Activated CD4-positive, alpha-beta T cell treated with anti-CD3 and anti-CD28 coated beads for 4 hours (primary cell): ENCODE data around the gene RIIAD1.
A peak's percentile ranks its signal among the peaks of the same experiment; 100 is the strongest.
"Not testable (repeated sequence)": the region's sequence is repeated elsewhere in the genome, so short reads cannot be mapped to it uniquely, and the experiment has no call there.

Source experiments
- DNase-seq, 2 donors: peaks; one replicate each; pipeline ENCODE4 v3.0.0-alpha.2; 2020

RIIAD1 gene

DNA sequence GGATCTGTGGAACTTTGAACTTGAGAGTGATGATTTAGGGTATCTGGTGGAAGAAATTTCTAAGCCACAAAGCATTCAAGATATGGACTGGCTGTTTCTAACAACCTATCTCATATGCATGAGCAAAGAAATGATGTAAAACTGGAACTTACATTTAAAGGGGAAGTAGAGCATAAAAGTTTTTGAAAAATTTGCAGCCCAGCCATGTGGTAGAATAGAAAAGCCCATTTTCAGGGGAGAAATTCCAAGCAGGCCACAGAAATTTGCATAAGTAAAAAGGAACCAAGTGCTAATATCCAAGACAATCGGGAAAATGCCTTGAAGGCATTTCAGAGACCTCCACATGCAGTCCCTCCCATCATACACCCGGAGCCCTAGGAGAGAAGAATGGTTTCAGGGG, 15.7 kb downstream of the RIIAD1 start:
- no peak for DNase-seq

DNA sequence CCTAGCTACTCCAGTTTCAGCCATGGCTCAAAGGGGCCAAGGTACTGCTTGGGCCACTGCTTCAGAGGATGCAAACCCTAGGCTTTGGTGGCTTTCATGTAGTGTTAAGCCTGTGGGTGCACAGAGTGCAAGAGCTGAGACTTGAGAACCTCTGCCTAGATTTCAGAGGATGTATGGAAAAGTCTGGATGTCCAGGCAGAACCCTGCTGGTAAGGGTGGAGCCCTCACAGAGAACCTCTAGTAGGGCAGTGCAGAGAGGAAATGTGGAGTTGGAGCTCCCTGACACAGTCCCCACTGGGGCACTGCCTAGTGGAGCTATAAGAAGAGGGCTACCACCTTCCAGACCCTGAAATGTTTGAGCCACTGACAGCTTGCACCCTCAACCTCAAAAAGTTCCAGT, 16.2 kb downstream of the RIIAD1 start:
- DNase-seq, result no peak

DNA sequence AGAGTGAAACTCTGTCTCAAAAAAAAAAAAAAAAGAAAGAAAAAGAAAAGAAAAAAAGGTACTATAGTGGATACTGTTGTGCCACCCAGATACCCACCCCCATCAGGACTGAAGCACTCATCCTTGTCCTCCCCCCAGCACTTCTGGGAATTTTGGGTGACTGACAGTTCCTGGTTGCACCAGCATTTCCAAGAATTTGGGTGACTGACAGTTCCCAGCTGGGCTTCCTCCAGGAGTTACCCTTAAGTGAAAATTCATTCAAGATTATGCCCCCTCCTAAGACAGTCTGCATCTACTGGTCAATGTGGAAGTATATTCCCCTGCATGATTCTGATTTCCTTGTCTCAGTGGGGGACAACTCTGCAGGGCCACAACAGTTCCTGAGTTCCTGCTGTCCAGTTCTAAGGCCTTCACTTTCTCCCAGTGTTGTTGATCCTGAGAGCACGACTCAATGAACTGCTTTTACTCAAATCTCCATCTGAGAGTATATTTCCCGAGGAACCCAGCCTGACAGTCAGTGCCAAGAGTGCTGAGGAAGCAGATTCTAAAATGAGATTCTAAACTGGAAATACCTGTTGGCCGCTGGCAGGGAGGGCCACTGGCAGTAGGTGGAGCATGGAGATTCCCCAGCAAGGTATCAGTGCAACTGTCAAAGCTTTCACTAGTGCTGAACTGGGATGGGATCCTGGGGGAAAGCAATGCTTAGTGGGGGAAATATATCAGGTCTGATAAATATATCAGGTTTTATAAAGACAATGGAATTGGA, 18.5 kb downstream of the RIIAD1 start:
- DNase-seq, result no peak

DNA sequence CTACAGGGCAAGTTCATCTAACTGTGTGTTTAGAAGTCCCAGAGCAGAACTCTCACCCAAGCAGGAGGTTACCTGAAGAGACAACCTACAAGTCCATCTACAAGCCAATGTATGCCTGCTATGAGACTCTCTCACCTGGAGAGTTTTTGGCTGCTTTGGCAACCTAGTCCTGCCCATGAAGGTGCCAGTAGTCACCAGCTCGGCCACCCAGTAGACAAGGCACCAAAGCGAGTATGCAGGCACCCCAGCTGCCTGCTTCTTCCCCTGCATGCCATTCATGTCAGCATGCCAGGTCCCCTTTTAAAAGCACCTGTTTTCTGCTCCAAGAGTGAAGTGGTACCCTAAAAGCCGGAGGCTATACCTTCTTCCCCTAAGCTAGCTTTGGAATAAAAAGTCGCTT, 20.2 kb downstream of the RIIAD1 start:
- DNase-seq, result no peak

DNA sequence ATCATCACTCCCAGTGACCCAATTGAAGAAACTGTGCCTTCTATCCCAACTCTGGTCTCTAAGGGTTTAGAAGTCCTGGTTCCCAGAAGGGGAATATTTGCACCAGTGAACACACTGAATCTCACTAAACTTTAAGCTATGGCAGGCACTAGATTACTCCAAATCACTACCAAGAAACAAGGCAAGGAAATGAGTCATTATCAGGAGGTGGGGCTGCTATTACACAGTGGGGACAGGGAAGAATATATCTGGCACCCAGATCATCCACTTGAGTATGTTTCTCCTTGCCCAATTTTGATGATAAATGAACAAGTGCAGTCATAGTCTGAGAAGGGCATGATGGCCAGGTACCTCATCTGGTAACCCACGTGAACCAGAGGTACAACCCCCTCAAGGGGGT, 35.0 kb downstream of the RIIAD1 start:
- DNase-seq, result no peak

DNA sequence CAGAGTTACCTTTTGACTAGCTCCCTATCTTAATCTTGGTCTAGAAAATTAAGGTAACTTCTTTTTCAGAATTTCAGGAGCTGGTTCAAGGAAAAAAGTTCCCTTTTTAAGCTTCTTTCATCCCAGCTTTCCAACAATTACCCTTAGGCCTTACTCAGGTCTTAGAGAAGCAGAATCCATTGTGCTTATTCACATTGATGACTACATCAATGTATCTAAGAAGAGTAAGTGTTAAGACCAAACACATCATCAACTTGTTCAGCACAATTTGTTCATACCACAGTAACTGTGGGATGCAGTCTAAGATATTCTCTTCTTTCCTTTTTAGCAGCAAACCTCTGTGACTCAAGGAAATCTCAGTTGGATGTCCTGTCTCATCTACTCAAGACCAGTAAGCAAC, 37.9 kb downstream of the RIIAD1 start:
- DNase-seq, result no peak

DNA sequence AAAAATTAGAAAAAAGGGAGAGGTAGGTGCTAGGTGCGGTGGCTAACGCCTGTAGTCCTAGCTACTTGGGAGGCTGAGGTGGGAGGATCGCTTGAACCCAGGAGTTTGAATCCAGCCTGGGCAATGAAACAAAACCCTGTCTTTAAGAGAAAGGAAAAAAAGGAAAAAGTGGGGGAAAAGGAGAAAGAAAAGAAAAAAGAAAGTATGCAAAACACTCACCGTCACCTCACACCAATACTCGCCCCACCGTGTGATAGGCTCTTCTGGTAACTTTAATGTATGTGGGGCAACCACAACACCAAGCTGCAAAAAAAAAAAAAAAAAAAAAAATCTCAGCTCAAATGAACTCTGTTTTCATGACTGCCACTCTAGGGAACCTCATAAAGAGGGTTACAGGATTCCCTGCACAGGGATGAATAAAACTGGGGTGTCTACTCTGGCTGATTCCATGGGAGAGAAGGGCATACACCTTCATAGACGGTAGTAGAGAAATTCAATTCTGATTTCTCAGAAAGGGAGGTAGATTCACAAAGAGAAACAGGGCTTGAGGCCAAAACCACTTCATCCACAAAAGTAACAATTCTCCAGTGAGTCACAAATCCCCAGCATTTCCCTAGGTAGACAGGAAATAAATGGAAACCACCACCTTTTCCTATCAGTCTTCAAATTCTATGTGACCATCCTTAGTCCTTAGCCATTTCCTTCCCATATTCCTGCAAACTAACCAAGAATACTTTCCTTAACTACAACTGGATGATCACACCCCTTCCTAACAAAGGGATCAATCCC, 39.5 kb downstream of the RIIAD1 start:
- DNase-seq, result no peak

DNA sequence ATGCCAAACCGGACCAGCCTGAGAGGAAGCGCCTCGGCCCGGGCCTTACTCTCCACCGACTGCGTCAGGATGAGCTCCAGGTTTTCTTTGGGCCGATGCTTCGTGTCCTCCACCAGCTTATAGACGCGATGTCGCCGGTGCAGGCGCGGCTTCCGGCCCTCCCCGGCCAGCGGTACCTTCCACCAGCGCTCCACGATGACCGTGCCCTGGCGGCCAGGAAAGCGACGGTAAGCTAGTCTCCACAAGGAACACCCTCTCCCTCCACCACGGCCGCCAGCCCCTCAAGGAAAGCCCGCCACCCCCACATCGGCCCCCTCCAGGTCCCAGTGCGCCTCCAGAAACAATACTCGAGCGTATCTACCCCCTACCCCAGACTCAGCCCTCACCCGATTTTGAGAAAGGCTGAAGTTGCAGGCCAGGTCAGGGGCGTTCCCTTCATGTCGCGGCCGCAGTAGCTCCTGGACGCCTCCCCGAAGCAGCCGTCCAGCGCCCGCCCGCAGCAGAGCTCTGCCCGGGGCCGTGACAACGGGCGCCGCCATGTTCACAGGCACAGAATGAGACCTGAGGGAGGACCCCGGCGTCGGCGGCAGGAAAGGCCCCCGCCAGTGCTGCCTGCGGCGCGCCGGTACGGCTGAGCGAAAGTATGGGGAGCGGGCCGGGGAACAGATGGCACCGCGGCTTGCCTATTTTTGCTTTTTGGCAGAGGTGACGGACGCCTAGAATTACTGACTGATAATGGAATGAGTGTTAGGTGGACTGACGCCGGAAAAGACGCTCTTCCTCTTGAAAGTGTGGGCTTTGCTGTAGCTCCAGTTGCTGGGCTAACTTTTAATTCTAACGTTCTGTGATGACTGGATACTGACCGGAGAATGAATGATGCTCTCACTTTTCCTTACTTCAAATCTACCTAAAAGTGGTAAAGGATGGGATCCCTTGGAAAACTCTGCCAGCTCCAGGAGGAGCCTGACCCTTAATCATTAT, 41.9 kb downstream of the RIIAD1 start, which contains the start of gene MRPL9:
Gene MRPL9, minus strand, starts transcription at position 556 of the 981 bp plus-strand sequence. Its CDS starts 17 bp downstream, at position 539.
- peak; percentile 80 to 83 for DNase-seq

DNA sequence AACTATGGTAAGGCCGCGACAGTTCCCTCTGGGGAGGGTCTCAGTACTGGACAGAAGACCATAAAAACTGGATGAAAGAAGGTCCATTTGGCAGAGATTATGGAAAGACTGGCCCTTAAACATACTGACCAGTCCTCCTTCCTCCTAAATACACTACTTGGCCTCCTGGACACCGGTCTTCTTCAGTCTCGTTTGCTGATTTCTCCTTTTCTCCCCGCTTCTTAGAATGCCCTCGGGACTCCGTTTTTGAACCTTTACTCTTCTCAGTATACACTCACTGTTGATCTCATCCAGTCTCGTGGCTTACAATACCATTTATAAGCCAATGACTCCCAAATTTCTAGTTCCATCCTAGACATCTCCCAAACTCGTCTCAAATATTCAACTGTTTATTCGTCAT, 42.7 kb downstream of the RIIAD1 start:
- no peak for DNase-seq

DNA sequence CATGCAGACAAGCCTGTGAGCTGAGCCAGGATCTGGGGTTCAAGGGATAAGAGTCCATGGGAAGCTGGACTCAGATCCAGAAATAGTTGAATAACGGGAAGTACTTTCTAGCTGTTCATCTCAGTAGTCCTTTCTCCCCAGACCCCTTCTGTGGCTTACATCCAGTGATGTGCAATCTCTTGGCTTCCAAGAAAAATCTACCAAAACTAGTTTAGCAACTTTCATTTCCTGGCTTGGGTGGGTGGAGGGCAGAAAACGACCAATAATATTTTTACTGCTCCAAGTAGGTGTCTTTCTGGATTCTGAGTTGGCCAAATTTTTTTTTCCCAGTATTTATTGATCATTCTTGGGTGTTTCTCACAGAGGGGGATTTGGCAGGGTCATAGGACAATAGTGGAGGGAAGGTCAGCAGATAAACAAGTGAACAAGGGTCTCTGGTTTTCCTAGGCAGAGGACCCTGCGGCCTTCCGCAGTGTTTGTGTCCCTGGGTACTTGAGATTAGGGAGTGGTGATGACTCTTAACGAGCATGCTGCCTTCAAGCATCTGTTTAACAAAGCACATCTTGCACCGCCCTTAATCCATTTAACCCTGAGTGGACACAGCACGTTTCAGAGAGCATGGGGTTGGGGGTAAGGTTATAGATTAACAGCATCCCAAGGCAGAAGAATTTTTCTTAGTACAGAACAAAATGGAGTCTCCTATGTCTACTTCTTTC, 47.2 kb downstream of the RIIAD1 start:
- DNase-seq, result not testable (repeated sequence)

DNA sequence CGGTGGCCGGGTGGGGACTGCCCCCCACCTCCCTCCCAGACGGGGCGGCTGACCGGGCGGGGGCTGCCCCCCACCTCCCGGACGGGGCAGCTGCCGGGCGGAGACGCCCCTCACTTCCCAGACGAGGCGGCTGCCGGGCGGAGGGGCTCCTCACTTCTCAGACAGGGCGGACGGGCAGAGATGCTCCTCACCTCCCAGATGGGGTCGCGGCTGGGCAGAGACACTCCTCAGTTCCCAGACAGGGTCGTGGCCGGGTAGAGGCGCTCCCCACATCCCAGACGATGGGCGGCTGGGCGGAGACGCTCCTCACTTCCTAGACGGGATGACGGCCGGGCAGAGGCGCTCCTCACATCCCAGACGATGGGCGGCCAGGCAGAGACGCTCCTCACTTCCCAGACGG, 47.9 kb downstream of the RIIAD1 start:
- DNase-seq, result not testable (repeated sequence)

DNA sequence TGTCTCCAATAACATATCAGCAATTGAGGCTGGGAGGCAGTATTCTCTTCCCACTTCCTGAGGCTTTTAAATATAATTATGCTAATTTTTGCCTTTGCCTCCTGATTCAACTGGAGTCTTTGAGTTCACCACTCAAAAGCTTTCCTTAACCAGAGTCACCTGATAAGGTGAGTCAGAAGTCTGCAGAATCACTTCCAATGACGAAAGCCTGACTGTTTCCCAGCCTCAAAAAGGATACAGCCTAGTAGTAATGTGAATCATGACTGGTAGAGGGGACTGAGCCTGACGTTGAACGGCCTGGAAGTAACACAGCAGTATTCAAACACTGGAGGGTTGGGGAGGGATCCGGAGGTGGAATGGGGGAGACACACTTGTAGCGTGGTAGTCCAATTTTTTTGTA, 52.4 kb downstream of the RIIAD1 start:
- DNase-seq, result no peak

DNA sequence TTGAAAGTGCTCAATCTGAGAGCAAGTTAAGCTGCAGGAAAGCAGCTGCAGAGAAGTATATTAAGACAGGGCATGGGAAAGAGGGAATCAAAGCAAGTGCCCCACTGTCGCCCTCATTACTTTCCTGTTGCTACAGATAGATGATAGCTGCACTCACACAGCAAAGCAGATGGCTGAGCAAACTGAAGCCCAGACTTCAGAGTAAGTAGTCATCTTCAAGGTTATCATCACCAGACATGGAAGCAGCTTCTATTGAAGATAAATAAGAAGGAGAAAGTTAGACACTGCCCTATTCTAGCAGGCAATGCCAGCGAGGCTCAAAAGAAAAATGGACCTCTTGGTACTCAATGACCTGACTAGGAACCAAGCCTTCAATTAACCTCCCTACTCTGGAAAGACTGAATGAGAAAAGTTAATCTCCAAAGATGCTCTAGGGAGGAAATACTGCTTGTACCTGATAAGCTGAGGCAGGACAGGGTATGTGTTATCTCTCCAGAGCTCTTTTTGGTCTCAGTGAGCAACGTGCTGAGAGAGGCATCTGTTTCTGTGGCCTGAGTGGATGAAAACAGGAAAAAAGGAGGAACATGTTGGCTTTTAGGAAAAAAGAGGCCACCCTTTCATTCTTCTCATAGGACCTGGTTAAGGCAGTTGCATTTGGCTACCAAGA, 53.1 kb downstream of the RIIAD1 start:
- DNase-seq, result no peak

DNA sequence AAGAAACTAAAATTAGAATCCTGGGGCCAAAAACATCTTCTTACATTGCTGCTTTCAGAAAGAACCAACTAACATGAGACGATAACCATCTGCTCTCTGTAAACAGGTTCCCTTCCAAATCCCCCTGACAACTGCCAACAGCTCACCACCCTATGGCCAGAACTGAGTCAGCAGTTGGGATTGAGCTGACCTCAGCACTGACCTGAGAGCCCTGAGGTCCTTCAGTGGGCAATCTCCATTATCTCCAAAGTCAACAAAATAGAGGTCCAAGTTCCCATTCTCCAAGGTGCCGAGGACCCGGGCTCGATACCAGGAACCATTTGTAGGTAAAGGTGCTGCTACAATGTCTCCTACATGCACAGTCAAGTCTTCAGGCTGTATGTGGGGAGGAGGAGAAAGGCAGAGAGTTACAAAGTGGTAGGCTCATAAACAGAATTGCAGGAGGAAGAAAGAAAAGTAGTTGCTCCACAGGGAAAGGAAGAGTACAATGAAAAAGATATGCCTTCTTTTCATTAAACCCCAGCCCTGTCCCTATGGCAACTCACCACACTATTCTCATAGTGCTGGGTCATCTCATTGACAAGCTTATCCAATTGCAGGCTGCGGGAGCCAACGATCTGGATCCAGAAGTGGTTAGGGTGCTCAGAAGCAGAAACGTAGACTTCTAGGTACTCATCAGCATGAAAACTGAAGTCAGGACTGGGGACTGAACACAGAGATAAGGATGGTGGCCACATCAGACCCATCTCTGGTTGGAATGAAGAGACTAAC, 54.8 kb downstream of the RIIAD1 start:
- no peak for DNase-seq

DNA sequence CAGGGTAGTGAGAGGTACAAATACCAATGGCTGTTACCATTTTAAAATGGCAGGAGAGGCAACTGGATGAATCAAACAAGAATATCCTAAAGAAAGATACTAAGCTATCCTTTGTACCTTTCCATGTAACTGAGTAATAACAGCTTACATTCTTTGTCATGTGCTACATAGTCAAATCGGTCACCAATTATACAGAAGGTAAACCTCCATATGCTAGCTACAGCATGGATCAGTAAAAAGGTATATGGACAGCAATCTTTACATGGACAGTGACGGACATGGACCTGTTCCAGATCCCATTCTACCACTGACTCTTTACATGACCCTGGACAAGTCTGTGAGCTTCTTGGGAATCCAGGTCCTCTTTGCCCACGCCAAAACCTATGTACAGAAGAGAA, 55.3 kb downstream of the RIIAD1 start:
- DNase-seq, result no peak

DNA sequence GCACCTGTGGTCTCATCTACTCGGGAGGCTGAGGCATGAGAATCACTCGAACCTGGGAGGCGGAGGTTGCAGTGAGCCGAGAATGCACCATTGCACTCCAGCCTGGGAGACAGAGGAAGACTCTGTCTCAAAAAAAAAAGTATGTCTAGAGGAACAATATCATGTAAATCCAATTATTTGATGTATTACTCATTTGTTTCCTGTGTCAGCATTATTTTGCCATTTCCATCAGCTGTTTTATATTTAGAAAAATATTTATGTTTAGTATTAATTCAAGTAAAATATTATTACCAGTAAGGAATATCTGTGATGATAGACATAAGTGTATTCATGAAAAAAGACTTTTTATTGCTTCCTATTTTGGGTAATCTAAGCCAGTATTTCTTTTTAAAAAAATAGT, 56.0 kb downstream of the RIIAD1 start:
- DNase-seq, result no peak
